Putamen (tissue), 1 donor: ENCODE data around the gene GALNT13.
A peak's percentile ranks its signal among the peaks of the same experiment; 100 is the strongest.

Experiments used
- DNase-seq: peaks from one replicate; pipeline ENCODE4 v3.0.0-alpha.2; 2016; ENCODE audit warnings: low spot score

The GALNT13 gene

DNA sequence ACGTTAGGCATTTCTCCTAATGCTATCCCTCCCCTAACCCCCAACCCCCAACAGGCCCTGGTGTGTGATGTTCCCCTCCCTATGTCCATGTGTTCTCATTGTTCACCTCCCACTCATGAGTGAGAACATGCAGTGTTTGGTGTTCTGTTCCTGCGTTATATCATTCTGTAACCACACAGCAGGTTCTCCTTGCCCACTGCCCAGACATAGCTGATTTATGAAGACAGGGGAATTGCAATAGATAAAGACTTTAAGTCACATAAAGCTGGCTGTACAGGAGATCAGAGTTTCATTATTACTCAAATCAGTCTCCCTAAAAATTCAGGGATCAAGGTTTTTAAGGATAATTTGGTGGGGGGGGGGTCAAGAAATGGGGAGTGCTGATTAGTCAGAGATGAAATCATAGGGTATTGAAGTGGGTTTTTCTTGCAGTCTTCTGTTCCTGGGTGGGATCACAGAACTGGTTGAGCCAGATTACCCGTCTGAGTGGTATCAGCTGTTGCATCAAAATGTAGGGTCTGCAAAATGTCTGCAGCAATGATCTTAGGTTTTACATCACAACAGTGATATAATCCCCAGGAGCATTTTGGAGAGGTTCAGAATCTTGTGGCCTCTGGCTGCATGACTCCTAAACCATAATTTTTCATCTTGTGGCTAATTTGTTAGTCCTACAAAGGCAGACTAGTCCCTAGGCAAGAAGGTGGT is 434.7 kb downstream of the GALNT13 start:
- no peak for DNase-seq

DNA sequence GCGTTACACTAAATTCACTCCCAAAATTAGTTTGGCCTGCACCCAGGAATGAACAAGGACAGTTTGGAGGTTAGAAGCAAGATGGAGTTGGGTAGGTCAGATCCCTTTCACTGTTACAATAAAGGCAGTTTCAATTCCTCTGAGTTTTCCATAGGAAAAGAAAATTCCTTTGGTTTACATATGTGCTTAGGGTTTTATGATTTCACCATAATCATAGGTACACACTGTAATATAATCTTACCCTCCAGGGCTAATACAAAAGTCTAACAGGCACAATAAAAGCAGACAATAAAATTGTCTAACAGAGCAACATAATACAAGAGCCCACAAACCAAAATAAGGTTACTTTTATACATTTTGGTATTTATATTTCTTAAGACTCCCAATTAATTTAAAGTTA is 435.3 kb downstream of the GALNT13 start:
- DNase-seq = no peak

DNA sequence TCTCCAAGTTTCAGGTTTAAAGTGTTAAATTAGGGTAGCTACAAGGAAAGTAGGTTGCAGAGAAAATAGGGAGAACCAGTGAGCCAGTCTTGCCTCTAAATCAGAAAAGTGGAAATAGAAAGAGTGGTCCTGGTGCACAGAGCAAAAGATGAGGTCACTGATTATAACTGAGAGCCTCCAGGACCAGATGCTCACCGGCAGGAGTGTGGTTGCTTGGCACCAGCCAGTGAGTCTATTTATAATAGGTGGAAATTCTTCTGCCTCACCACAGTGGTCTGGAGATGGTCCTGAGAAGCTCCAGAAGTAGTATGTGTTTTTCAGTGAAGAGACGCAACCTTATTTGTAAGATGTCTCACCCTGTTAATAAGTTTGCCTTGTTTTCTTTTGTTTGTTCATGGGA is 452.9 kb downstream of the GALNT13 start:
- no peak for DNase-seq

DNA sequence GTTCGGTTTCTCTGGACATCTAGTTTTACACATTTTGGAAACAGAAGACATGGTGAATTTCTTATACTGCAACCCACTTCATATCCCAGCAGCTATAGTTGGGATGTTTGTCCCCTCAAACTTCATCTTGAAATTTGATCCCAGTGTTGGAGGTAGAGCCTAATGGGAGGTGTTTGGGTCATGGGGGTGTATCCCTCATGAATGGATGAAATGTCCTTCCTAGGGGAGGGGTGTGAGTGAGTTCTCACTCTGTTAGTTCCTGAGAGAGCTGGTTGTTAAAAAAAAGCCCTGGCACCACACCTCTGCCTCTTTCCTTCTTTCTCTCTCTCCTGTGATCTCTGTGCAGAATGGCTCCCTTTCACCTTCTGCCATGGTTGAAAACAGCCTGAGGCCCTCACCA is 457.8 kb downstream of the GALNT13 start:
- no peak for DNase-seq

DNA sequence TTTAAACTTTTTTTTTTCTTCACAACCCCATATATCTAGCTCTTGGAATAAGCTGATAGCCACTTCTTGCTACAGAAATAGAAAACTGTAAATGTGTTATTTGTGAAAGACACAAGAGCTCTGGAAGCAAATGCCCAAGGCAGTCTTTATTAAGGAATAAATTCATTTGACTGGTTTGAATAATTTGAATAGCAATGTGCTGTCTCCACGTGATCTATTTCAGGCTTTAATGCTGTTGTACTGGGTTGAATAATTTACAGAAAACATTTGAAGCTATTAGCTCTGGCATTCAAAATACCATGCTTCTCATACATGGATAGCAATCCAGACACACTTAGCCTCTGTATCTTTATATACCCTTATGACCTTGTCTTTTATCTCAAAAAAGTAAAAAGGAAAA is 460.1 kb downstream of the GALNT13 start:
- no peak for DNase-seq

DNA sequence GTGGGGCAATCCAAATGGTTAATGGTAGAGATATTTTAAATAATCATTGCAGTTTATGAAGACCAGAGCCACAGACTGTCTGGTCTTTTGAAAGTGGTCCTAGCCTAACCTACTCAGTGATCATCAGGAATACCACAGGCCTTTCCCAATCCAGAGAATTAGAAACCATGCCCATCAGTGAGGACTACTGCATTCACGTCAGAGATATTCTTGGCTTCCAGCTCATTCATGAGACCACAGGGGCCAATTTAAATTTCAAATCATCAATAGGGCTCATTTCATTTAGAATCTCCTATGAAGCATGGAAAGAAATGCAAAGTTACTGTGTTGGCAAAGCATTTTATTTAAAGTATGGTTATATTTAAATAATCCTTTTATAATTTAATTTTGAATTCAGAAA is 464.5 kb downstream of the GALNT13 start:
- no peak for DNase-seq

DNA sequence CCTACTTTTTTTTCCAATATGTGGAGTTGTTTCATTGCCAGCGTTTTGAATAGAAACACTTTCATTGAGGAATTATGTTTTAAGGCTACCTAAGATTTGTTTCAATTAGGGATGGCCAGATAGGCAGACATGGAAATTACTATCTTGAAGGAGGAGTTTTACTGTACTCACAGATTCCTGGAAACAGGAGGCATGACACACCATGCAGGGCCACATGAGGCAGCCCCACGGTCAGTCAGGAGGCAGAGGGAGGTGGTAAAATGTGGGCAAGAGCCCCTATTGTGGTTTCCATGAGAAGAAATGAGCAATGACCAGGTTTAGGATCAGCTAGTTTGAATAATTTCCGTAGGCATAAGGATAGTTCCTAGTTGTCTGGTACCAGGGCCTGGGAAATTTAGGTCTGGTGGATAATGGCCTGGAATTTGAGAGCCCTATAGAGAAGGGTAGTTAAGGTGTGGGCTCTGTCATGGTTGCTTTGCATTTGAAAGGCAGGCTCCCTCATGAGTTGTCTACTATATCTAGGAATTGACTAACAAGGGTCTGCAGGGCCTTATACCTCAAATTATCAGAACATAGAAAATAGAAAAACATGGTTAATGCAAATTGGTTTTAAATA is 466.7 kb downstream of the GALNT13 start:
- no peak for DNase-seq

DNA sequence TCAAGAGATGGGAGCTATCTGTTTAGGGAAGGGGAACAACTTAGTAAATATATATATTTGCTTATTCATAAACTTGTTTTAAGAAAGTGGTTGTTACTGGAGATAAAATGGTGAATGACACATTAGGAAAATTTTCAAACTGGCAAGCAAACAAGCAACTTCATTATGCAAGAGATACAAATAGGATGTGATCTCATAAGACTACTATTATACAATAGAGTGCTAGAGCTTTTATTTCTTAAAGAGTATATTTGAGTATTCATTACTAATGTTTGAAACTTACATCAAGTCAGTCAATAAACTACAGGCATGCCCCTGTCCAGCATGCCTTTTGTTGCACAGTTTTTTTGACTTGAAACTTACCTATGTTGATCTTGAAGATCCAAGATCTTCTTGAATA is 471.6 kb downstream of the GALNT13 start:
- DNase-seq = no peak

DNA sequence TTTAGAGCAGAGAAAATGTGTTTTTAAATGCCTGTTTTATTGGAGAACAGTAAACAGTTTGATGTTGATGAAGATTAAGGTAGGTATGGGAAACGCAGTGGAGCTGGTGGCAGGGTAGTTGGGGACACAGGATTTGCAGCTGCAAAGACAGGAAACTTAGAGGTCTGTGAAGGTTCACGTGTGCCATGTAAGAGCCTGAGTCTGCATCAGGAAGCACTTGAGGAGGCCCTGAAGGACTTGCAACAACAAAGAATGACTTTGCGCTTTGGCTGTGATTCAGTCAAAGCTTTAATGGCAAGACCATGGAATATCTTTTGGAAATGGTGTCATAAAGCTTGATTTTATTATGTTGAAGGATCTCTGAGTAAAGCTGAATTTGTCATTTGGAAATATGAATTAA is 479.2 kb downstream of the GALNT13 start:
- DNase-seq = no peak

DNA sequence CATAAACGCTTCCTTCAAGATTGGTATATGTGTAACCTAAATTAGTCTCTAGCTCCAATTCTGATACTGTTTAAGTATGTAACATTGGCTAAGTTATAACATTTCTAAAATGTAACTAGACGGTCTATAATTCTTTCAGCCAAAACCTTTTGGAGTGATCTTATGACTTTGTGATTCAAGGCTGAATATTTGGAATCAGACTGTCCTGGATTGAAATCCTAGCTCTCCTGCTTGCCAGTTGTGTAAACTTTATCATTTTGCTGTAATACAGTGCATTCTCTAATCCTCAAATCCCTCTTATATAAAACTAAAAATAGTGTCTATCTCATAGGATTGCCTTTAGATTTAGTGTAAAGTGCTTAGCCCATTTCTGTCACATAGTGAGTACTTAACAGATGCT is 489.6 kb downstream of the GALNT13 start:
- no peak for DNase-seq

DNA sequence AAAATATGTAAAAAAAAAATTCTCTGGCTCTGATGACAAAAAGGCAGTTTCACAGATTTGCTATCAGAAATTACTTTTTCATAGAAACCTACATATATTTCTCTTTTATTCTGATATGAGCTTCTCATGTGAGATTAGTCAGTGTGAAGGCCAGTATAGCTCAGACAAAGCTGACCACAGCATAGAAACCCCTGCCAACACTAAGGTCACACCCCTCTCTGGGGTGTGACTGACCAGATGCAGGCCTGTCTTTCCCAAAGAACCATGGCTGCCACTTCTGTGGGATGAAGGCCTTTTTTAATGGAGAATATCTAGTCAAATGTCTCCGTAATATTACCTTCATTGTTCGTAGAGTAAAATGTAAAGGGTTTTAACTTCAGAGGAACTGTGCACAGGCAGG is 496.4 kb downstream of the GALNT13 start:
- DNase-seq = no peak

DNA sequence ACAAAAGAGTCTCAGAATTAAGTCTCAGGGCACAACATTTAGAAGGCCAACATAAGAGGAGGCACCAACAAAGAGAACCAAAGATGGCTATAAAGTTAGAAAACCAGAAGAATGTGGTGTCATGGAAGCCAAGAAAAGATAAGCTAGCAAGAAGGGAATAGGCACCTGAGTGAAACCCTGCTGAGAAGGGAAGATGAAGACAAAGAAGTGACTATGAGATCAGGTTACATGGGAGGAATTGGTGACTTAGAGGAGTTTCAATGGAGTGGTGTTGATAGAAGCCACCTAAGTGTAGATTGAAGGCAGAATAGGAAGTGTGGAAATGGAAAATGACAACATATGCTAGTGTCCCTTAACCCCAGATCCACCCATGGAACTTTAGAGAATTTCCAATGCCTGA is 499.2 kb downstream of the GALNT13 start:
- no peak for DNase-seq

DNA sequence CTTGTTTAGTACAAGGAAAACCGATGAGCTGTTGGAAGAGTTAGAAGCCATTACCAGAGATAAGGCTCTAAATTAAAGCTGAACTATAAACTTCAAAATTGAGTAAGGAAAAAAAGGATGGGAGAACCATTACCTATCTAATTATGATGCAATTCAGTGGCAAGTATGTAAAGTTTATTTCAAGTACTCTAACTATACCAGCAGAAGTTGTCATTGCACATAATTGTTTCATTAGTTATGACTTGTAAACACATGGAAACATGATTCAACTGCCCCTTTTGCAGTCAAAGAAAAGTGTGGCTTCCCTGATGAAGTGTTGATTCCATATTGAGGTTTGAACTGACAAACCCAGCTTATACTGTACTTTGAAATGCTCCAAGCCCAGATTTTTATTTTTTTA is 502.7 kb downstream of the GALNT13 start:
- DNase-seq = no peak

DNA sequence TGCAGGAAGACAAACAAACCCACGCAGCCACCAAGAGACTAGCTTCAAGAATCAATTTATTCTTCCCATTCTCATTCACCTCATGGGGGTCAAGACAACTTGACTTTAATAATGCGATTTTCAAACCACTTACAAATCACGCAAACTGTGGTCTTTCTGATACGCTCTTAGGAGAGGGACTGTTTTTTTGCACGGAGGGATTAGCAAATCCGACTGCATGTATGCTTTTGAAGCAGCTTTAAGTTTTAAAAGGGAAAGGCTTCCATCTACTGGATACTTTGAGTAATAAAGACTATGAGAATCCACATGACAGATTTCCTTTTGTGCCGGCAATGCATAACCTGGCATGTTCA is 503.8 kb downstream of the GALNT13 start:
- DNase-seq = peak; percentile 73

DNA sequence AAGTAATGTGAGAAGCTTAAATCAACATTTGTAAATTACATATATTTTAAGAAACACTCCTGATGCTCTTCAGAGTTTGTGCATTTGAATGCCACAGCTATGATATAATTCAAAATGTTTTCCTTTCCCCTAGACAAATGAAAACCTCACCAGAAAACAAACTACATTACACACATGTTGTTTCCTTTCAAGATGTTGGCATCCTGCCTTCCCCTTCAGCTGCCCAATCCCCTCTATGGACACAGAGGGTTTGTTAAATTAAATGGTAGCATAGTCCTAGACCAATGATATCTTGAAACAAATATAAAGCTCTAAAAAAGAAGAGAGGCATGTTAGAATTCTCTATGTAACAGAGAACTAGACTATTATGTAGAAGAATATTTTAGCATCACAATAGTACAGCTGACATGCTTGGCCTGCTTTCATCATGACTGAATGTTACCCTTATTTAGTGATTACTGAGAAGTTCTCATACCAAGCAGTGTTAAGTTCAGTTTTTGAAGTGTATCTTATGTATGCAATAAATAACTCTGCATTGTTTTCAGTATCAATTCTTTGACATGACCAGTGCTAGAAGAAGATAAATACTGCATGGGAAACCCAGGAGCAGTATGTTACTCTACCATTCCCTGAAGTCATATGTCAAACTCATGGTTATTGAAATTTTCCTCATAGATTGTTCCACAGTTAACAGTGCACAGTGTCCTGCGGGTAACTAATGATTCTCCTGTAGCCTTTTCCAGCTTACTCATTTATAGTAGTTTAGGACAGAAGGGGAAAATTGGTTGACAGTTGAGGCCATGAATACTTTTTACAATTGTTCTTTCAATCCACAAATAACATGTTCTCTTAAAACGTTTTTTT is 510.4 kb downstream of the GALNT13 start:
- DNase-seq = no peak

DNA sequence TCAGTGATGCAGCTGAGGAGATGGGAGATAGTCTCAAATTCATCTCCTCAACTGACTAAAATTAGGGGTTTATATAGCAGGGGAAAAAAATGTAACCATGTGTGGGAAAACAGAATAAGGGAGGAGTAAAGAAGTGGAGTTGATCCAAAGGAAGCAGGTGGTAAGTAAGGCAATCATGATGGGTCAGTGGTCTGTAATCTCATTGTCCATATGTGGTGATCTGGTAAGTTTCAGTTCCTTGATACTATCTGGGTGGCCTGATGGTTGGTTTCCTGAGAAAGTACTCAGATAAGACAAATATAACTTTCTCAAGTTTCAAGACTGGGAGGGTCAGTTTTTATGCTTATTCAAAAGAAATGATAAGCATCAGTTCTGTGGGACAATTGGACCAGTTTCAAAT is 514.5 kb downstream of the GALNT13 start:
- DNase-seq = no peak

DNA sequence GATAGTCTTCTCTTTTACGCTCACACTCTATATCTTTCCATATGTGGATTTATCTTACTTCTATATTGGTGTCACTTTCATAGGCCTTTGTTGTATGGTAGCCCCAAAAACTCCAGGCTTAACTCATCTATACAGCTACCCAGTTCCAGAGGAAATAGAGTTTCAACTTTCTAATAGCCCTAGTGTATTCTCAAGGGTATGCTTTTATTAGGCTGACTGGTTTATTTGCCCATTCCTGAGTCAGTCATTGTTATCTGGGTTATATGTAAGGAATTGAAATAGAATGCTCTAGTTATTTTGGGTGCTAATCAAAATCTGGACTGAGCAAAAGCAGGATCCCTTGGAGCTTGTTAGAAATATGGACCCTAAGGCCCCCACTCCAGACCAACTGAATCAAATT is 519.3 kb downstream of the GALNT13 start:
- no peak for DNase-seq

DNA sequence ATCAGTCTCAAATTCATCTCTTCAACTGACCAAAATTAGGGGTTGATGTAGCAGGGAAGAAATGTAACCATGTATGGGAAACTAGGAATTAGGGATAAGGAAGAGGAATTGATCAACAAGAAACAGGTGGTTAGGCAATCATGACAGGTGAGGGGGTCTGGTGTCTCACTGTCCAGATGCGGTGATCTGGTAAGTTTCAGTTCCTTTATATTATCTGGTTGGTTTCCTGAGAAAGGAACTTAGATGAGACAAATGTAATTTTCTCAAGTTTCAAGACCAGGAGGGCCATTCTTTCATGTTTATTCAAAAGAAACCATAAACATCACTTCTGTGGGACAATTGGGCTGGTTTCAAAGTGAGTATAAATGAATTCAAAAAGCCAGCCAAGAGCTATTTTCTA is 520.5 kb downstream of the GALNT13 start:
- no peak for DNase-seq

DNA sequence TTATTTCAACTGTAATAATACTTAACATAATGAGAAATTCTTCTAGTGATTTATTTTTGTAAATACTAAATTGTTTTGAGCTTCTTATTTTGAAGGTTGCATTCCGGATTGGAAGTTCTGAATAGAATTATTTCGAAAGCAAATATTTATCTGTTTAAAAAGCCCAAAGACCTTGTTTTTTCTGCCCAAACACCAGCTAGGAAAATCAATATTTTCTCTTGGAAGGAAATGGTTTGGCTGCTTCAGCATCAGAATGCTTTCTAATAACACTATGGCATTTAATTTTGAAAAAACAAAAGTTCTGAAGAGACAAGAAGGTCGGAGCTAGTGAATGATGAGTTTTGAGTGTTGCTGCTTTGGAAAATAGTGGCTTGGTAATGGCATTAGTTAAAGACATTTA is 522.9 kb downstream of the GALNT13 start:
- no peak for DNase-seq

DNA sequence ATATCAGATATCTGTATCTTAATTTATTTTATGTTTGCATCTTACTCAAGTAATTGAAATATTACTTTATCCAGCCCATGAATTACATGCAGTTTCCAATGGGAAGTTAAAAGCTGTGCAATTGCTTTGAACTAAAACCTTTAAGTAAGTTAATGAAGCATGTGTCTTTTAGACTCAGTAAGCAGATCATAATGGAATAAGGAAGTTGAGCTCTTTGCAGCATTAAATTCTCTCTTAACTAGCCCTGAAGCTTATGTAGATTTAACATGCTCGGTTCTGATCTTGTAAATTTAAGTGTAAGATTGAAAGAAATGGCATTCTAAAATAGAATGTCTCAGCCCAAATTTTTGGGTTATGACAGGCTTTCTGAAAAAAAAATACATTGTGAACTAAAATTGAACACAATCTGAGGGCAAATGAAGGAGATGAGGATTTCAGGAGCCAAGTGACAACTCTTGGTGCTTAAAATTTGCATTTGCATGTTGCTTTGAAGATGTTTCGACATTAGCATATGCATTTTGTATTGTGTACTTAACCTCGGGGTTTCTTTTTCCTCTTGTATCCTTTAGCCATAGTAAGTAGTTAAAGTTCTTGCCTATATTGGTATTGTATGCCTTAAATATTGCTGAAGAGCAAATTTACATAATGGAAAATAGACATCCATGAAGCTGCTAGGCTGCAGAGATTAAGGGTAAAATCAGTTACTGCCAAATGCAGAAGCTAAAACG is 529.0 kb downstream of the GALNT13 start:
- peak; percentile 8 for DNase-seq

DNA sequence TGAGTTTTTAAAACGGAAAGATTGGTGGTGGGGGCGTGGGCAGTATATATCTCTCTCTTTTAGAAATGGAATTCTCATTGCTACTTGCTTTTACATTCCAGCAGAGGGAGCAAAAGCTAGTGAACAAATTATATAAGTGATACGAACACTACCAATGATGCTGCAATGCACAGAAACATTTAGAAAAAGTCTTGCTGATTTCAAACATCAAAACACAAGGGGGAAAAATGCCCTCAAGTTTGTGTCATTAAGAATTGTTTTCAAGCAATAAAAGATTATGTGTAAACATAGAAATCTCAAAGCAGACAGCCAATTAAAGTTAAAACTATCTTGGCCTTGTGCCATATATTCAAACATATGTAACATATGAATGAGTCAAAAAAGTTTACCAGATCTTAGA is 530.5 kb downstream of the GALNT13 start:
- DNase-seq = peak; percentile 12

DNA sequence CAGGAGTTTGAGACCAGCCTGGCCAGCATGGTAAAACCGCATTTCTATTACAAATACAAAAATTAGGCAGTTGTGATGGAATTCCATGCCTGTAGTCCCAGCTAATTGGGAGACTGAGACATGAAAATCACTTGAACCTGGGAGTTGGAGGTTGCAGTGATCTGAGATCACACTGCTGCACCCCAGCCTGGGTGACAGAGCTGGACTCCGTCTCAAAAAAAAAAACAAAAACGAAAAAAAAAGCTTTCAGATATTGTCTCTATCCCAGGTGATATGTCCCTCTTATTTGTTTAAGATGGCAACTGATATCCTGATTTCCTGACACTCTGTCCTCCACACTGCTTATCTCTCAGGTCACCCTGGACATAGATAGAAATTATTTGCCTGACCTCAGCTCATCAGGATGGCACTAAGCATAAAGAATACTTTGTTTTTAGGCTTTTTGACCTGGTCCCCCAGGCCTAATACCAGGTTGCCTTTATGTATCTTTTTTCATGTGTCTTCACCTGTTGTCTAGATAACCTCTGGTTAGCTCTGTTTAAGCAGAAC is 531.6 kb downstream of the GALNT13 start:
- DNase-seq = no peak
